Neutrophil (primary cell): Measurements from ENCODE around the gene SLC1A4.

ENCODE experiments used
- H3K27ac ChIP-seq: fragments of 200-600 bp; sonication (generic); 2 replicates; pipeline ENCODE4 v1.5.1; 2016; ENCODE audit warnings: mild to moderate bottlenecking, moderate library complexity
- H3K27me3 ChIP-seq: fragments of 200-600 bp; sonication (generic); 2 replicates; pipeline ENCODE4 v1.6.0; 2016; ENCODE audit warnings: mild to moderate bottlenecking
- H3K36me3 ChIP-seq: fragments of 200-600 bp; sonication (generic); 2 replicates; pipeline ENCODE4 v1.5.1; 2017
- H3K4me1 ChIP-seq, 2 experiments: fragments of 200-600 bp in 1 of 2; sonication (generic) in 1 of 2; 1 replicate in 1 of 2; 2 replicates in 1 of 2; pipeline versions ENCODE4 v1.5.1 to v1.6.1; 2013 to 2016; ENCODE audit warnings: low read depth in 1 of 2, low read length in 1 of 2, mild to moderate bottlenecking in 1 of 2, moderate library complexity in 1 of 2; ENCODE audit not compliant: control insufficient read depth in 1 of 2, insufficient read depth in 1 of 2
- H3K4me3 ChIP-seq, 2 experiments: fragments of 200-600 bp in 1 of 2; sonication (generic) in 1 of 2; 1 replicate in 1 of 2; 2 replicates in 1 of 2; pipeline ENCODE4 v1.5.1; 2013 to 2016; ENCODE audit warnings: low read depth in 1 of 2, low read length in 1 of 2, mild to moderate bottlenecking in 1 of 2, moderate library complexity in 1 of 2
- H3K9me3 ChIP-seq: fragments of 200-600 bp; sonication (generic); 2 replicates; pipeline ENCODE4 v1.5.1; 2016
- TF ChIP-seq, protein P1 (sequence below): fragments of 200-600 bp; sonication (generic); IDR thresholded peaks from 2 replicates; pipeline ENCODE4 v1.5.1; 2016; ENCODE audit warnings: antibody characterized with exemption

Gene SLC1A4

DNA sequence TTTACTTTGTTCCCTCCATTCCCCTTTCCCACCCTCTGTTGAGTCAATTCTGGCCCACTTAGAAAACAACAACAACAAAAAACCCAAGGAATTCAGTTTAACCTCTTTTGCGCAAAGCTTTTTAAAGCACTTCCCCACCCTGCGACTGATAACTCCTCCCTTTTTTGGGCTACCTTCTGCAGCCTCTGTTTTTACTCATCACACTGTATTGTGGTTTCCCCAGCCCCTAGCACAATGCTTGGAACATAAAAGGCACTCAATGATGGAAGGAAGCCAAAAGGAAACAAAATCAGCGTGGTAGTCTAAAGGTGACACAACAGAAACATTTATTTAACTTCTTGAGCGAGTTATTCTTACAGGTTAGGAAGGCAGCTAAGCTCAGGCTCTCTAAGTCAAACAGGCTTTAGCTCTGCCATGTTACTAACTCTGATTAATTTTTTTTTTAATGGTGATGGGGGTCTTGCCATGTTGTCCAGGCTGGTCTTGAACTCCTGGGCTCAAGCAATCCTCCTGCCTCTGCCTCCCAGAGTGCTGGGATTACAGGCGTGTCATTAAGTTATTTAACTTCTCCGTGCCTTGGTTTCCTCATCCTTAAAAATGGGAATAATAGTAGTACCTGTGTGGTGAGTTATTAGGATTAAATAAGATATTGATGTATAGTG is 68.3 kb downstream of the SLC1A4 start:
- Histone ChIP-seq H3K4me1 (peaks cover 39 to 48% of the 10 kb centered on the region in 2 experiments), H3K36me3 (no peaks in the 10 kb centered on the region), H3K27ac (peak overlapping the region; percentile 80), H3K9me3 (no peaks in the 10 kb centered on the region), H3K27me3 (no peaks in the 10 kb centered on the region), H3K4me3 (peak overlapping the region; percentile 85 to 88)
- TF ChIP-seq, protein P1, sequence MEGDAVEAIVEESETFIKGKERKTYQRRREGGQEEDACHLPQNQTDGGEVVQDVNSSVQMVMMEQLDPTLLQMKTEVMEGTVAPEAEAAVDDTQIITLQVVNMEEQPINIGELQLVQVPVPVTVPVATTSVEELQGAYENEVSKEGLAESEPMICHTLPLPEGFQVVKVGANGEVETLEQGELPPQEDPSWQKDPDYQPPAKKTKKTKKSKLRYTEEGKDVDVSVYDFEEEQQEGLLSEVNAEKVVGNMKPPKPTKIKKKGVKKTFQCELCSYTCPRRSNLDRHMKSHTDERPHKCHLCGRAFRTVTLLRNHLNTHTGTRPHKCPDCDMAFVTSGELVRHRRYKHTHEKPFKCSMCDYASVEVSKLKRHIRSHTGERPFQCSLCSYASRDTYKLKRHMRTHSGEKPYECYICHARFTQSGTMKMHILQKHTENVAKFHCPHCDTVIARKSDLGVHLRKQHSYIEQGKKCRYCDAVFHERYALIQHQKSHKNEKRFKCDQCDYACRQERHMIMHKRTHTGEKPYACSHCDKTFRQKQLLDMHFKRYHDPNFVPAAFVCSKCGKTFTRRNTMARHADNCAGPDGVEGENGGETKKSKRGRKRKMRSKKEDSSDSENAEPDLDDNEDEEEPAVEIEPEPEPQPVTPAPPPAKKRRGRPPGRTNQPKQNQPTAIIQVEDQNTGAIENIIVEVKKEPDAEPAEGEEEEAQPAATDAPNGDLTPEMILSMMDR, result no peak

DNA sequence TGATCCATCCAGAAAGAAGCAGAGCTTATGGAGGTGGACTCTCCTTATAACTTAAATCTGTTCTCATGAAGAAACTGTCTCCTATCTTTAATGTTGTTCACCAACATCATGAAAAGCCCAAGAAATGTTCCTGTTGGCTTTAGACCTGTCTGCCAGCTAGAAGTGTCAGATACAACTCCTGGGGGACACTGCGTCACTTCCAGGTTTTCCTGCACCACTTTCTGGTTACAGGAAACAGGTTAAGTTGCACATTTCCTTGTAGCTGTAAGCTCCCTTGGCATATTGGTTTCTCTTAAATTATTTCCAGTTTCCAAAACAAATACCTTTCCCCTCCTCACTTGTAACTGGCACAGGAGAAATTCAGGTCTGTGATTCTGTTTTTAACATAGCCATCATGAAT is 69.9 kb downstream of the SLC1A4 start:
- no peaks in the 10 kb centered on the region for H3K9me3 ChIP-seq
- TF ChIP-seq, protein P1, result no peak
- H3K27ac ChIP-seq, result peak overlapping the region; percentile 42
- H3K36me3 ChIP-seq, result no peaks in the 10 kb centered on the region
- no peaks in the 10 kb centered on the region for H3K27me3 ChIP-seq
- H3K4me3 ChIP-seq, result no peak overlapping the region
- H3K4me1 ChIP-seq, result peaks cover 38 to 47% of the 10 kb centered on the region in 2 experiments

DNA sequence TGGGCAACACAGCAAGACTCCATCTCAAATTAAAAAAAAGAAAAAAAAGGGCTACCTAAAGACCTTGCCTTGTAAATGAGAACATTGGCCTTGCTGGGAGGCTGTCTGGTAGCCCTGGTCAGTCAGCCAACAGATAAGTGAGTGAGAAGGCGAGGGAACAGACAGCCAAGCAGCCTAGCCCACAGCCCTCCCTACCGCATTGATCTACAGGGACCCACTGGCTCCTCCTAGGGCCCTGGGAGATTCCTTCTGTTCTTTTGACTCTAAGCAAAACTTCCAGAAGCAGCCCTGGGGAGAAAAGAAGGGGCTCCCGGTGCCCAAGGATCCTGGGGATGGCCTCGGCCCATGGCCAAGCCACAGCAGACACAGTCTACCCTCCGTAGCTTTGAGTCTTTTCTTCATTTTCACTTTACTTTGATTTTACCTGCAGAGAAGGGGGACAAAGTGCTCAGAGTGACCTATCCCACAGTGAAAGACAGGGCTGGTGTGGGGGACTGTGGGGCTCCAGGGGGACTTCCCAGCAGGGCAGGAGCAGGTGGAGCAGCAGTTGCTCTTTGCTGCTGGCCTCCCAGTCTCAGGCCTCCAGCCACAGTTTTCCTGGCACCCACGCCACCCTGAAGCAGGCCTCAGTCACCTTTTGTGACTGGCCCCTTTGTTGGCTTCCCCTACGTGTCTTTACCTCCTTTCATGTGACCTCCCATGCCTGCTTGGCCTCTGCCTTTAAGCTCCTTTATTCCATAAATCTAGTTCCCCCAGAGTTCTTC is 72.1 kb downstream of the SLC1A4 start:
- H3K27me3 ChIP-seq, result no peaks in the 10 kb centered on the region
- H3K36me3 ChIP-seq, result no peaks in the 10 kb centered on the region
- H3K4me3 ChIP-seq, result no peak overlapping the region
- H3K4me1 ChIP-seq, result peaks cover 45 to 56% of the 10 kb centered on the region in 2 experiments
- H3K27ac ChIP-seq, result no peak overlapping the region
- no peaks in the 10 kb centered on the region for H3K9me3 ChIP-seq
- TF ChIP-seq, protein P1, result no peak

DNA sequence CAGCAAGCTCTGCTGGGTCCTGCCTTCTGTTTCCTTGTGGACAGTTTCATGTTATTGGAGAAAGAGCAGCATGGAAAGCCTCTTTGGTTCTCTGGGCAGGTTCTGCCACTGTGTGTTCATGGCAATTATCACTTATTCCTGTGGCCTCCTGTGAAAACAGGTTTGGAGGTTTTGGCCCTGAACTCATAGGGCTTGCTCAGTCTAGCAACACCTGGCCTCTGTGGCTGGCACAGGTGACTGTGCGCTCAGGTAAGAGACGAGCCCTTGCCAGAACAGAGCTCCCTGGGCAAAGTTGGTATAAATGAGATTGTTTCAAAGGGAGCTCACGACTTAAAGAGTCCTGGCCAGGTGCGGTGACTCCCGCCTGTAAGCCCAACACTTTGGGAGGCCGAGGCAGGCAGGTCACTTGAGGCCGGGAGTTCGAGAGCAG is 72.7 kb downstream of the SLC1A4 start:
- no peak overlapping the region for H3K27ac ChIP-seq
- H3K4me3 ChIP-seq, result no peak overlapping the region
- H3K4me1 ChIP-seq, result peaks cover 41 to 53% of the 10 kb centered on the region in 2 experiments
- no peaks in the 10 kb centered on the region for H3K27me3 ChIP-seq
- no peaks in the 10 kb centered on the region for H3K9me3 ChIP-seq
- H3K36me3 ChIP-seq, result no peaks in the 10 kb centered on the region
- TF ChIP-seq, protein P1, result no peak

DNA sequence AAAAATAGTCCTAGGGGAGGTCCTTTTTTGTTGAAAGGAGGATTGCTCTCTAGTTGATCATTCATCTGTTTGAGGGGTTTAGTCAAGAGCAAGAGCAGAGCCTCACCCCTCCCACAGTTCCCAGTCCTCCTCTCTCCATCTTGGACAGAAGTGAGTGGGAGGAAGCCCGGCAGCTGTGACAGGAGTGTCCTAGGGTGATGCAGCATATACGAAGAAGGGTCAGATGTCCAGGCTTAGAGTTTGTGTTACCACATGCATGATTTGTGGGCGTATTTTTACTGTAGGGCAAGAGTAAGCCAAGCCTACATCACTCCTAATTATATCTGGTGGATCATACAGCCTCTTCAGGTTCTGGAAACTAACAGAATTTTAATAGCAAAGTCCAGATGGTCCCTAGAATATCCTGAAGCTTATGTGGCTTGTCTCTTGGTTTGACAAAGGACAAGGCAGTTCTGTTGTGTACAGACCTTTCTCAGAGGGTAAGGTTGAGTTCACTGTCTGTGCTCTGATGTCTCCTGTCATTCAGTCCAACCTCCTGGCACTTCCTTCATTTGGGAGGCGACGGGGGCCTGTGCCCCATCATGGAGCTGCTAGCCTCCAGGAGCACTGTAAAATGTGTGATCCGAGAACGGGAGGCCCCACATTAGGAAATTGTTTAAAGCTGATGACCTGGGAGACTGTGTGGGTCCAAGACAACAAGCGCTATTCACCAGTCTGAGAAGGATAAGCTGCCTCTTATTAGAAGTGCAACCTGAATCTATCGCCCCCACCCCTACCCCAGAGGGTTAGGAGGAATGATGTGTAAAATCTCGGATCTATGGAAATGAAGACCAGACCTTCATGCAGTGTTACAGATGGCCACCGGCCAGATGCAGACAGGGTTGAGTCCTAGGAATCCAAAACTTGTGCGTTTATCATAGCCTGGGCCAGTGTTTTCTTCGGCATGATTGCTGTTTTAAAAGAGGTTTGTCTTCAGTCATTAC is 73.9 kb downstream of the SLC1A4 start:
- Histone ChIP-seq H3K9me3 (no peaks in the 10 kb centered on the region), H3K27me3 (no peaks in the 10 kb centered on the region), H3K27ac (peak overlapping the region; percentile 93), H3K36me3 (no peaks in the 10 kb centered on the region), H3K4me3 (no peak overlapping the region), H3K4me1 (peaks cover 33 to 41% of the 10 kb centered on the region in 2 experiments)
- TF ChIP-seq, protein P1, result no peak
